Measurements from ENCODE around the gene BZW1.
A peak's percentile ranks its signal among the peaks of the same experiment; 100 is the strongest.

Gene BZW1

GRCh38 chr2:200811333-200812121 is at the start of gene BZW1:
Gene BZW1, plus strand, starts transcription at chr2:200811910. Its CDS starts 1,308 bp downstream, at chr2:200813218.
- peak; percentile 98 for DNase-seq (ENCODE audit: low spot score)

GRCh38 chr2:200762127-200762526 is 49.6 kb upstream of the BZW1 start:
- DNase-seq (ENCODE audit: low spot score) = no peak

DNA sequence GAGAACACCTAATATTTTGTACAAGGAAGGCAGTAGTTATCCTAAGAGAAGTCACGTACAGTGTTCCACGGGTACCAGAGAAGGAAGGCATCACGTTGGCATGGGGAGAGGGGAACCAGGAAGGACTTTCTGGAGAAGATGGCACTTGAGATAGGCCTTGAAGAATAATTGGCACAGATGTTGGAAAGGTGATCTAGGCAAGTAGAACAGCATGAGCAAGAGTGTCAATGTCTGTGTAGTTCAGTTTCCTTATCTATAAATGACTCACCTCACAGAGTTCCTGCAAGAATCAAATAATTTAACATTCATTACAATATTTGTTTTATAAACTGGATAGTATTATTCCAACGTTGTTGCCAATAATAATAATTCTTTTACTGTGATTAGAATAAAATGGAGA is 48.3 kb upstream of the BZW1 start:
- DNase-seq (ENCODE audit: low spot score) = no peak

GRCh38 chr2:200765139-200765951 is 46.4 kb upstream of the BZW1 start:
- no peak for DNase-seq (ENCODE audit: low spot score)

GRCh38 chr2:200765995-200766660 is 45.6 kb upstream of the BZW1 start:
- peak; percentile 49 for DNase-seq (ENCODE audit: low spot score)

GRCh38 chr2:200767111-200767885 is 44.4 kb upstream of the BZW1 start:
- no peak for DNase-seq (ENCODE audit: low spot score)

DNA sequence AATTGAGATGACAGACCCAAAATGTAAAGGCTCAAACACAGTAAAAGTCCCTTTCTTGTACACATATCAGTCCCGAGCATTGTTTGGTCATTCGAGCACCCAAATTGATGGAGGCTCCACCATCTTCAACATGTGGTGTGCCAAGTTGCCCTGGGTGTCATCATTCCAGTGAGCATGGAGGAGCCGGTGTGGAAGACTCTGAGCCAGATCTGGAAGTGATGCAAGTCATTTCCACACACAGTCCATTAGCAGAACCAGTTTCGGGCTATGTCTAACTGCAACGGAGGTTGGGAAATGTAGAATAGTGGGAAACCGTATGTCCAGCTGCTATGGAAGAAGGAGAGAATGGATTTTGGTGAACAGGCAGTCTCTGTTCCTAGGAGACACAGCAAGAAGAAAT is 40.9 kb upstream of the BZW1 start:
- DNase-seq (ENCODE audit: low spot score) = no peak

GRCh38 chr2:200772620-200773019 is 39.1 kb upstream of the BZW1 start:
- DNase-seq (ENCODE audit: low spot score) = no peak

DNA sequence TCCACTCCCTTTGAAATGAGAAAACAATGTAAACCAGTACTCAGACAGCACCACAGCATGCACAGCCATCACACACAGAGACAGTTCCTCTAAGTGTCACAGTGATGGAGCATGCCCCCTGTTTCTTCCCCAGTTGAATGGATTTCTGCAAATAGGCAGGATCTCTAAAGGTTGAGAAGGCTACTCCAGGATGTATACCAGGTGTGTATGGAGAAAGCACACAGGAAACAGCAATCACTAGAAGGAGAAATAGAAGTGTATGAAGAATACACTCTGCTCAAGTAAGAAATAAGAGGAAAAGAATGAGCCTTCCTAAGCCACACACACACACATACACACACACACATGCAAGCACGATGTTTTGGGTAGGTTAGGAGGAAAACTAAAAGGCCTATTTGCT is 38.6 kb upstream of the BZW1 start:
- no peak for DNase-seq (ENCODE audit: low spot score)

DNA sequence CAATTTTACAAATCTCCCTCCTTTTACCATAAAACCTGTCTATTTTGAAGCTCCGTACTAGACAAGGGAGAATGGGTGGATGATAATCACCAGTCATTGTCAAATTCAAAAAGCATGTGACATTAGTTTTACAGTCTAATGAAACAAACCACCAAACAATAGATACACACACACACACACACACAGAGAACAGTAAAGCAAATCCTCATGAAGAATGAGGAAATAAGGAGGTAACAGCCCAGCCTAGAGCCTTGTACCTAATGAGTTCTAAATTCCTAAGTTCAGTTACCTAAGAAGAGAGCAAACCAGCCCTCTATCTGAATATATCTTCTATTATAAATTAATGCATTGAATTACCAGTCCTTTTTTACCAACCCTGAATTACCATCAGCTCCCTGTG is 36.8 kb upstream of the BZW1 start:
- no peak for DNase-seq (ENCODE audit: low spot score)

DNA sequence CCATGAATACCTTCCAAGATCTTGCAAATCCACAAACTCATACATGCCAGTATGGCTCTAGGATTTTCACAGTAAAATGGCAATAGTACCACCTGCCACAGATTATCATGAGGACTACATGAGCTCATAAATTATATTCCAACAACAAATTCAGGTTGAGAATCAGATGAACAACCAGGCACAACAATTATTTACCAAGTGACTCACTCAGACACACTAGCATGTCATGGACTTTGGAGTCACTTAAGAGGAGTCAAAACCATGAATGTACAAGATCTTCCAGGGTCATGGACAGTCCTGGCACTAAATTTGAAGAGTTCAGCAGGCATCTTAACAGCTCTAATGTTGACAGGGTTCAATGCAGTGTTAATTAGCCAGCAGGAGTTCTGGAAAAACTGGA is 34.4 kb upstream of the BZW1 start:
- no peak for DNase-seq (ENCODE audit: low spot score)

DNA sequence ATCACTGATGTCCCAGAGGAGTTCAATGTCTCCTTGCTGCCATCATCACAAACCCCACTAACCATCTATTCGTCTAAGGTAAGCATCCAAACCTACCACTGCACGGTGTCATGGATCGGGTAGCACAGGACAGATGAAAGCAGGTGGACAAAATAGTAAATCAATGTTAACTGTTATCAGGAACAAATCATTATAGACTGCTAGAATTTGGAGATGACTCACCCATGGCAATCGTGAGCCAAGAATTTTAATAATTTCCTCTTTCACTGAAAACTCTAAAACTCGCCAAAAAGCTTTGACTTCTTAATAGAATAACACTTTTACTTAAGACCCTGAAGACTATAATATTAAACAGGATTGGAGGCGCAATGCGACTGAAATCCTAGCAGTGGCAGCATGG is 33.7 kb upstream of the BZW1 start:
- no peak for DNase-seq (ENCODE audit: low spot score)

- DNase-seq (ENCODE audit: low spot score) = no peak
Observed at GRCh38 chr2:200779214-200779613, 32.5 kb upstream of the BZW1 start.

GRCh38 chr2:200781616-200782015 is 30.1 kb upstream of the BZW1 start:
- no peak for DNase-seq (ENCODE audit: low spot score)

DNA sequence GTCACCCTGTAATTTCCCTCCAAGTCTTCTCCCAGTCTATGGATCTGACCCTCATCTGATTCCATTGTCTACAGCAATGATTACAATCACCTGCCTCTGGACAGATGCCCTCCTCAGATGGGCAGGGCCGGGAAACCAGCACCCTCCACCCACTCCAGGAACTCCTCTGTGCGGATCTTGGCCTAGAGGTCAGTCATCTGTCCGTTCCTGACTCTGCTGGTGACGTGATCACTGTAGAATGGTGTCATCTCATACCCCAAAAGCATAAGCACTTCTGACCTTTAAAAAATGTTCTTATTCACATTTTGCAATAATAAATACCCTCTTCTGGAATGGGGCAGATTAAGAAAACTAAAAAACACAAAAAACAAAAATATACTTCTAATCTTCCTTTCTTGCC is 29.5 kb upstream of the BZW1 start:
- DNase-seq (ENCODE audit: low spot score) = no peak

DNA sequence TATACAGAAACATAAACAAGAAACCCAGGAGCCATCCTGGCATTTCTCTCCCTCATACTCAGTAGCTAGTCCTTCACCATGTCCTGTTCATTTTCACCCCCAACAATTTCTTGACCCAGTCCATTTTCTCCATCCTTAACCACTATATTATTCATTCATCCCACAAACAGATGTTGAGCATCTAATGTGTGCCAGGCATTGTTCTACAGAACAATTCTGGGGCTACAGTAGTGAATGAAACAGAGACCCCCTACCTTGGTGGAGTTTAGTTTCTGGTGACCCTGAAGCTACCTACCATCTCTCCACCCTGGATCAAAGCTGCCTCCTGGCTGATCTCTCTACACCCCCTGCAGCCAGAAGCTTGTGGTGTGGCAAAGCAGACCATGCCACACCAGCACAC is 27.5 kb upstream of the BZW1 start:
- DNase-seq (ENCODE audit: low spot score) = no peak

GRCh38 chr2:200786423-200786822 is 25.3 kb upstream of the BZW1 start:
- no peak for DNase-seq (ENCODE audit: low spot score)

DNA sequence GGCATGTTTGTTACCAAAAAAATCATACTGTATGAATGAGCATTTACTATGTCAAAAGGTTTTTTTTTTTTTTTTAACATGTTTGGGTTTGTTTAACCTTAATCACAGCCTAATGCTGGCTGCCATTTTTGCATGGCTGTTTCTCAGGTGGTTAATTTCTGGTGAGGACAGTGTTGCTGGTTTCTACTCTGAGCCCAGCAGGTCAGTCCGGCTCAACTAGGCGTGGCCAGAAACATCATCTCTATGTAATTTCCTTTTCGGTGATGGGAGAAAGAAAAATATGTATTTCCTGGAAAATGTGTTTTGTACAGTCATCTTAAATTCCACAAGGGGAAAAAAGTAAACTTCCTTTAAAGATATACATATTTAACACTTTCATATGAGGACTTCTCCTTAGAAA is 24.9 kb upstream of the BZW1 start:
- no peak for DNase-seq (ENCODE audit: low spot score)

DNA sequence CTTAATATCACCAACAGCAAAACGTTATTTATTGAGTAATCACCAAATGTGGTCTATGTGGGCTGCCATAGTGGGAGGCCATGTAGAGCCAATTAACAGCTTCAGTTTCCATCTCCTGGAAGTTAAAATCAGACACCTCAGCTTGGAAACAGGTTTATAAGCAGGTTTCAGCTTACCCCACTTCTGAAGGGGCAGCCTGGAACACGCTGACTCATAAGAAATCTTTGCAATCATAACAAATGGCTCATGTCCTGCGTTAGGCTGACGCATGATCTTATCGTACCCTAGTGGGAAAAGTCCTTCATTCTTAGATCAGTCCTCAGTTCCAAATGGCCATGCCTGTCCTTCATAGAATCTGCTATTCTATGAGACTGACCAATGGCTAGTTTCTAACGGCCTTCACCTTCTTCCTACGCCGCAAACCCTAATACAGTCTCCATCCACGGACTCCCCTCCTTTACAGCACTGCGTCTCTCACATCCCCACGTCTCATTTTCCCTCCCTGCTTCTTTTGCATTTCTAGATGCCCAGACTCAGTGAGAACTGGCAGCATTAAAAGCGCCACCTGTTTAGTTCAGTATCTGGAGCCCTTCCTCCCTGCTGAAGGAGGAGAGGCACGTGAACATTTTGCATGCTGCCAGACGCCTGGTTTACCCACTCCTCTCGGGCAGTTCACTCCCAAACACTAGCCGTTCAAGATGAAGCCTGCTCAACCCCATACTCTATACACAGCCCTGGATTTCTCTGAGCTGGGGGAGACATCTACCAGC is 24.2 kb upstream of the BZW1 start:
- peak; percentile 84 for DNase-seq (ENCODE audit: low spot score)

GRCh38 chr2:200788121-200788718 is 23.5 kb upstream of the BZW1 start:
- no peak for DNase-seq (ENCODE audit: low spot score)

DNA sequence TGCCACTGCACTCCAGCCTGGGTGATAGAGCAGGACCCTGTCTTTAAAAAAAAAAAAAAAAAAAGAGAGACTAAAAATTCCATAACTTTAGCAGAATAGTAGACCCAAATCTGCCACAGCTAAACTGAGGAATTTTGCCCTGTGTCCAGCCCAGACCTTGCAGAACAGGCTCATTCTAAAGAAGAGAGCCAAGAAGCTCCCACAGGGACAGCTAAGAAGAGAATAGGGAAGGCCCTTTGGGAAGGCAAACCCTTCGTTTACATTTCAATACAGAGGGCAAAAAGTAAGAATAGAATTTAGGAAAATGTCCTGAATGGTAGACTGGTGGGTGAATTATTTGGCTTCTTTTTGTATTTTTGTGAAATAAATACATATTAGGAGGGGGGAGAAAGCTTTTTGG is 21.5 kb upstream of the BZW1 start:
- no peak for DNase-seq (ENCODE audit: low spot score)

Measured in cerebellar cortex (tissue), 1 donor.